ENCODE data around the gene NOTUM. TPM values are rescaled to one million over a fixed set of nuclear protein-coding genes. Genes with fewer than 3 reads are reported as not detected.

NOTUM gene
- total RNA-seq, 1 experiment from 2014 or later = not detected

GRCh38 chr17:81956607-81957589 is 4.1 kb downstream of the NOTUM start:
- no TSS peak for BruUV-seq (replicated peaks)
- intact Hi-C loops (cut with micrococcal nuclease) = no loop called here
- TF ChIP-seq EZH2phosphoT487 (IDR thresholded peaks at IDR 0.05; ENCODE audit: borderline replicate concordance, low read length) = no peak
- TF ChIP-seq, protein P1, sequence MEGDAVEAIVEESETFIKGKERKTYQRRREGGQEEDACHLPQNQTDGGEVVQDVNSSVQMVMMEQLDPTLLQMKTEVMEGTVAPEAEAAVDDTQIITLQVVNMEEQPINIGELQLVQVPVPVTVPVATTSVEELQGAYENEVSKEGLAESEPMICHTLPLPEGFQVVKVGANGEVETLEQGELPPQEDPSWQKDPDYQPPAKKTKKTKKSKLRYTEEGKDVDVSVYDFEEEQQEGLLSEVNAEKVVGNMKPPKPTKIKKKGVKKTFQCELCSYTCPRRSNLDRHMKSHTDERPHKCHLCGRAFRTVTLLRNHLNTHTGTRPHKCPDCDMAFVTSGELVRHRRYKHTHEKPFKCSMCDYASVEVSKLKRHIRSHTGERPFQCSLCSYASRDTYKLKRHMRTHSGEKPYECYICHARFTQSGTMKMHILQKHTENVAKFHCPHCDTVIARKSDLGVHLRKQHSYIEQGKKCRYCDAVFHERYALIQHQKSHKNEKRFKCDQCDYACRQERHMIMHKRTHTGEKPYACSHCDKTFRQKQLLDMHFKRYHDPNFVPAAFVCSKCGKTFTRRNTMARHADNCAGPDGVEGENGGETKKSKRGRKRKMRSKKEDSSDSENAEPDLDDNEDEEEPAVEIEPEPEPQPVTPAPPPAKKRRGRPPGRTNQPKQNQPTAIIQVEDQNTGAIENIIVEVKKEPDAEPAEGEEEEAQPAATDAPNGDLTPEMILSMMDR (conservative IDR thresholded peaks at IDR 0.05; ENCODE audit: low read depth, low read length) = no peak
- no peak for TF ChIP-seq EZH2 (IDR thresholded peaks at IDR 0.05; ENCODE audit: low read length, unreplicated experiment)
- Histone ChIP-seq H3K36me3 (ENCODE audit: low read depth, low read length) (no peaks in the 10 kb centered on the region), H3K9ac (ENCODE audit: low read length) (no peak overlapping the region), H3K79me2 (ENCODE audit: low read length) (no peaks in the 10 kb centered on the region), H3K4me1 (ENCODE audit: insufficient read depth, low read length) (no peaks in the 10 kb centered on the region), H4K20me1 (ENCODE audit: low read length) (no peaks in the 10 kb centered on the region), H3K27me3 (ENCODE audit: low read length) (peaks cover 22% of the 10 kb centered on the region), H2AFZ (ENCODE audit: low read length) (no peak overlapping the region), H3K9me3 (ENCODE audit: low read length) (no peaks in the 10 kb centered on the region), H3K4me3 (ENCODE audit: low read length) (no peak overlapping the region), H3K4me2 (ENCODE audit: low read length) (no peak overlapping the region), H3K27ac (ENCODE audit: low read length) (no peak overlapping the region), H3F3A (ENCODE audit: low read length, unreplicated experiment) (no peaks in the 10 kb centered on the region), H3K9me2 (replicated peaks; ENCODE audit: low read length) (no peaks in the 10 kb centered on the region)
- ChIA-PET CTCF (no interaction called here), POLR2A (ENCODE audit: unreplicated experiment) (no interaction called here)
- no peak for DNase-seq
- no peak for ATAC-seq

DNA sequence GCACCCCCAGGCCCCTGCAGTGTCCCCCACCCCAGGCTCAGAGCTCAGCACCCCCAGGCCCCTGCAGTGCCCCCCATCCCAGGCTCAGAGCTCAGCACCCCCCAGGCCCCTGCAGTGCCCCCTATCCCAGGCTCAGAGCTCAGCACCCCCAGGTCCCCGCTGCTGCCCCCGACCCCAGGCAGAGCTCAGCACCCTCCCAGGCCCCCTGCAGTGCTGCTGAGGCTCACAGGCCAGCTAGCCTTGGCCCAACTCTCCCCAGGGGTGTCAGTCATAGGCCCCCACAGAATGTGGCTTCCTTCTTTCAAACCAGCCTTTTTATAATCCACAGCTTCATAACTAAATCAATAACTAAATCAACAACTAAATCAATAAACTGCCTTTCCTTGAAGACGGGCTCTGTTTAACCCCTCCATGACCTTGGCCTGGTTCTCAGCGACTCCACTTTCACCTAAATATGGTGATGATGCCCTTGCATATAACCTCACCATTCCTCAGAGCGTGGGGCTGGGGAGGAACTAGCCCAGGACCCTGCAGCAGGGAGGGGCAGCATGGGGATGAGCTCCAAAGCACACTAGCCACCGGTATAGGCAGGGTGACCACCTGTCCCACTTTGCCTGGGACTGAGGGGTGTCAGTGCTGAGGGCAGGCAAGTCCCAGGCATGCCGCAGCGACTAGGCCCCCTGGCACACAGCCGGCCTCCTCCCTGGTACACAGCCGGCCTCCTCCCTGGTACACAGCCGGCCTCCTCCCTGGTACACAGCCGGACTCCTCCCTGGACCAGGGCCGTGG is 5.0 kb downstream of the NOTUM start:
- ATAC-seq (no peak), DNase-seq (no peak)
- Histone ChIP-seq H3K36me3 (ENCODE audit: low read depth, low read length) (no peaks in the 10 kb centered on the region), H4K20me1 (ENCODE audit: low read length) (no peaks in the 10 kb centered on the region), H3K9ac (ENCODE audit: low read length) (no peak overlapping the region), H3K4me3 (ENCODE audit: low read length) (no peak overlapping the region), H3K4me2 (ENCODE audit: low read length) (no peak overlapping the region), H3K27ac (ENCODE audit: low read length) (no peak overlapping the region), H3F3A (ENCODE audit: low read length, unreplicated experiment) (no peaks in the 10 kb centered on the region), H3K9me3 (ENCODE audit: low read length) (no peaks in the 10 kb centered on the region), H3K4me1 (ENCODE audit: insufficient read depth, low read length) (no peaks in the 10 kb centered on the region), H3K27me3 (ENCODE audit: low read length) (peaks cover 22% of the 10 kb centered on the region), H3K79me2 (ENCODE audit: low read length) (no peaks in the 10 kb centered on the region), H3K9me2 (replicated peaks; ENCODE audit: low read length) (no peaks in the 10 kb centered on the region), H2AFZ (ENCODE audit: low read length) (no peak overlapping the region)
- POLR2A ChIA-PET (ENCODE audit: unreplicated experiment) = no interaction called here
- TF ChIP-seq, protein P1 (conservative IDR thresholded peaks at IDR 0.05; ENCODE audit: low read depth, low read length) = no peak
- BruUV-seq (replicated peaks) = no TSS peak
- intact Hi-C loops (cut with micrococcal nuclease) = no loop called here
- CTCF ChIA-PET = no interaction called here
